SJCRH30 (cell line): ENCODE results near the gene RSRC1. TPM values are rescaled to one million over a fixed set of nuclear protein-coding genes. Genes with fewer than 3 reads are reported as not detected.
A peak's percentile ranks its signal among the peaks of the same experiment; 100 is the strongest.
"Not testable (repeated sequence)": the region's sequence is repeated elsewhere in the genome, so short reads cannot be mapped to it uniquely, and the experiment has no call there.

Experiments used
- DNase-seq, 2 experiments: peaks; one replicate each; pipeline ENCODE4 v3.0.0-alpha.2; 2015 to 2020
- H3K27ac ChIP-seq: fragments of 250-450 bp; sonication (Bioruptor Pico); 2 replicates; pipeline ENCODE4 v1.5.1; 2020; ENCODE audit warnings: mild to moderate bottlenecking, moderate library complexity
- H3K27me3 ChIP-seq: fragments of 250-450 bp; sonication (Bioruptor Pico); 2 replicates; pipeline ENCODE4 v1.5.1; 2020; ENCODE audit warnings: mild to moderate bottlenecking, moderate library complexity
- H3K36me3 ChIP-seq: fragments of 250-450 bp; sonication (Bioruptor Pico); 2 replicates; pipeline ENCODE4 v1.5.1; 2020; ENCODE audit warnings: mild to moderate bottlenecking, moderate library complexity
- H3K4me1 ChIP-seq: fragments of 250-450 bp; sonication (Bioruptor Pico); 2 replicates; pipeline ENCODE4 v1.5.1; 2020; ENCODE audit warnings: mild to moderate bottlenecking, moderate library complexity
- H3K4me3 ChIP-seq: fragments of 250-450 bp; sonication (Bioruptor Pico); 2 replicates; pipeline ENCODE4 v1.5.1; 2020; ENCODE audit warnings: mild to moderate bottlenecking, moderate library complexity
- H3K9me3 ChIP-seq: fragments of 250-450 bp; sonication (Bioruptor Pico); replicated peaks from 2 replicates; pipeline ENCODE4 v1.5.1; 2020; ENCODE audit warnings: mild to moderate bottlenecking, moderate library complexity
- total RNA-seq: library from RNA; depleted of rRNA; stranded (reverse); fragments of >200 nt; shearing (Covaris generic); gene quantifications from 2 replicates; pipeline ENCODE4 v1.2.3, GENCODE V29; 2014; rRNA removed

RSRC1 gene
- total RNA-seq: 49.6 and 57.2 TPM in 2 replicates

DNA sequence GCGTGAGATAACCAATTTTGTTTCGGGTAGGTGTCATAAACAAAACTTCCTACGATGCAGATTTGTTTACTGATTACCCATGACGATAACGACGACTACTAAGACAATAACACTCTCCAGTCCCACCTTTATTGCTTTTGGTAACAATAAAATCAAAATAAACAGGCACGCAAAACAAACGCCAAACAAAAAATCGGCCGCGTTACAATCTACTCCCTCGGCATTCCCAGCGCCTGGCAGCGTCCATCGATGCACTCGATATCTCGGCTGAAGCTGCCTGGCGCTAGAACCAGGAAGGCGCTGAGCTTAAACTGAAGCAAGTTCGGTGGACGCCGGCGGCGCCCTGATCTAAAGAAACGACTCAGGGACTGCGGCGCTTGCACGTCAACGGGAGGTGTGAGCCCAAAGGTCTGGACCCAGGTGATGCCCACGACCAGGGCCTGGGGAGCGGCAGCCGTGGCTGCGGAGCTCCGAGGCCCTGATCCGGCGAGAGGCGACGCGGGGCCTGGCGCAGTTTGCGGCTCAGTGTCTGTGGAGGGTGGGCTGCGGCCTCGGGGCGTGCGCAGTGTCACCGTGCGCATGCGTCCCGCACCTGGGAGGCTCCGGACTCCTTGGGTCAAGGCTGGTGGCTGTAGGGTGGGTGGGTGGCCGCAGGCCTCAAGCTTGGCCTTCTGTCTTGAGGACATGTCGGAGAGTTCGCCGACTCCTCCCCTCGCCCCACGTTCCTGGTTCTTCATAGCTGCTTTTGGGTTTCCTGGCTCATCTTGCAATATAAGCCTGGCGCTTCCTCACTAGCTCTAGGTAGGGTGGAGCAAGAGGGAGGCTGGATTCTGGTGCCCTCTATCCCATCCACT, at the start of gene RSRC1:
Gene RSRC1 (plus strand): TSS at position 286 of the 854 bp plus-strand sequence. CDS start 12,016 bp downstream, outside the sequence.
- H3K27me3 ChIP-seq: no peaks in the 10 kb centered on the region
- H3K27ac ChIP-seq: peak within 1 kb of the TSS; percentile 82
- peak within 1 kb of the TSS; percentile 79 for H3K4me3 ChIP-seq
- H3K4me1 ChIP-seq: 0 out of 2 replicates have a peak, but pooled peaks cover 2% of the 10 kb centered on the region
- no peaks in the 10 kb centered on the region for H3K36me3 ChIP-seq
- peak; percentile 85 to 87 for DNase-seq
- H3K9me3 ChIP-seq: no peaks in the 10 kb centered on the region

- H3K27me3 ChIP-seq, H3K27ac ChIP-seq, H3K4me3 ChIP-seq, H3K4me1 ChIP-seq, H3K9me3 ChIP-seq, DNase-seq, H3K36me3 ChIP-seq: not testable (repeated sequence)
Observed at GRCh38 chr3:158065574-158065973, 44.3 kb upstream of the RSRC1 start.

DNA sequence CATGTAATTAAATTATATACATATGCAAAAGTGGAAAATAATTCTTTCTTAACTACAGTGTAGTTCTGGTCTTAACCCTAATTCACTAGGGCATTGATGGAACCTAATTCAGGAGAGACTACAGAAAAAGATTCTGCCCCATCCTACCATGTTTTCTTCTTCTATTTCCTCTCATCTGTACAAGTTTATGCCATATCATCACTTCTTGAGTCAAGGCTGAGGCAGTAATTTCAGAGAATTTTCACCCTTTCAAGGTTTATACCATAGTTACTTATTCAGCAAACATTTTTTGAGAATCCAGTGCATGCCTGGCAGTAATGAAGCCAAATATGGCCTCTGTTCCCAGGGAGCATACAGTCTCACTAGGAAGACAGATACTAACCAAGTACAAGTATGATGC, 37.1 kb upstream of the RSRC1 start:
- Histone ChIP-seq H3K9me3 (no peaks in the 10 kb centered on the region), H3K36me3 (no peaks in the 10 kb centered on the region), H3K27me3 (no peaks in the 10 kb centered on the region), H3K4me1 (no peaks in the 10 kb centered on the region), H3K4me3 (no peak overlapping the region), H3K27ac (no peak overlapping the region)
- no peak for DNase-seq

DNA sequence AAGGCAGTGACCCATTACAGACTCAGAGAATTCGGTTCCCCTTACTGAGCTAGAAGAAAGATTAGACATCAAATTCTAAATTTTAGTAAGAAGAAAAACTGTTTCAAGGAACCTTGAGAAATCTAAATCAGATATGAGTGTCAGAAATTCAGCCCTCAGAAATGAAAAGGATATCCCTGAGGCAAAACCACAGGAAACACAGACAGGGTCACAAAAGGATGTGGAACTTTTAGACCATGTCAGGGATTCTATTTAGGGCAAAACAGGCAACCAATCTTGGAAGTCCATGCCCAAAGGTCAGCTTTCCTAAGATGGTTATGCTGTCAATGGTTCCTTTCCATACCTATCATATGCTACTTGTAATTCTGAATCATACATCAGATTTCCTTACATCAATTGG, 35.3 kb upstream of the RSRC1 start:
- DNase-seq: no peak
- no peaks in the 10 kb centered on the region for H3K36me3 ChIP-seq
- no peak overlapping the region for H3K27ac ChIP-seq
- H3K4me1 ChIP-seq: no peaks in the 10 kb centered on the region
- no peaks in the 10 kb centered on the region for H3K27me3 ChIP-seq
- H3K4me3 ChIP-seq: no peak overlapping the region
- no peaks in the 10 kb centered on the region for H3K9me3 ChIP-seq

DNA sequence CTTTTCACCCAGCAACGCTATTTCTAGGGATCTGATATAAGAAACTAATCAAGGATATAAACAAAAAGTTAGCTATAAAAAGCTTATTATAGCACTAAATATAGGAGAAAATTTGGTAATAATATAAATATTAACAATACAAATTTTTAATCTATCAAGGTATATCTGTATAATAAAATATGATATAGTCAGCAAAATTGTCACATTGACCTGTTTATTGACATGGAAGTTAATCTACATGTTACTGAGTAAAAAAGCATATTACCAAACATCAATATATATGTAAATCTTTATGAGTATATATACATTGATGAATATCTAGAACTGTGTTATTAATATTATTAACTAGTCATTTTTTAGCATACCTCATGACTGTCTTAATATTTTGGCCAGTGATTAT, 30.3 kb upstream of the RSRC1 start:
- Histone ChIP-seq H3K36me3 (no peaks in the 10 kb centered on the region), H3K9me3 (no peaks in the 10 kb centered on the region), H3K27me3 (no peaks in the 10 kb centered on the region), H3K4me3 (no peak overlapping the region), H3K27ac (no peak overlapping the region), H3K4me1 (no peaks in the 10 kb centered on the region)
- no peak for DNase-seq

DNA sequence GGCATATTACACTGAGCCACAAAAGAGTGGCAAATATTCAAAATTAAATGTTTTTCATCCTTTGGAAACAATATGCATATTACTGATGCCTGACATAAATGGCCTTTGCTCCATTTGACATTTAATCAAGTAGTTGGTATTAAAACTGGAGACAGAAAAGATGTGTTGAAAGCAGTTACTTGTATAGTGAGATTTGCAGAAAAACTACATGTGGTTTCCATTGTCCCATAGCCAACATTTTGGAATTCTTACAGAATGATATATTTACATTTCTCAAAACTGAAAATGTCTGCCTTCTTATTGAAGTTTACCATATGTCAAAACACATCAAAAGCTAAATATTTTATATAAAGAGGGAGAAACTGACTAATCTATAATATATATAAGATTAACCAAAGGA, 25.2 kb upstream of the RSRC1 start:
- Histone ChIP-seq H3K4me3 (no peak overlapping the region), H3K9me3 (no peaks in the 10 kb centered on the region), H3K36me3 (no peaks in the 10 kb centered on the region), H3K4me1 (no peaks in the 10 kb centered on the region), H3K27ac (no peak overlapping the region), H3K27me3 (no peaks in the 10 kb centered on the region)
- no peak for DNase-seq

GRCh38 chr3:158085358-158085757, 24.5 kb upstream of the RSRC1 start:
- H3K27me3 ChIP-seq: no peaks in the 10 kb centered on the region
- DNase-seq: no peak
- no peak overlapping the region for H3K27ac ChIP-seq
- H3K4me3 ChIP-seq: no peak overlapping the region
- H3K4me1 ChIP-seq: no peaks in the 10 kb centered on the region
- no peaks in the 10 kb centered on the region for H3K9me3 ChIP-seq
- no peaks in the 10 kb centered on the region for H3K36me3 ChIP-seq

DNA sequence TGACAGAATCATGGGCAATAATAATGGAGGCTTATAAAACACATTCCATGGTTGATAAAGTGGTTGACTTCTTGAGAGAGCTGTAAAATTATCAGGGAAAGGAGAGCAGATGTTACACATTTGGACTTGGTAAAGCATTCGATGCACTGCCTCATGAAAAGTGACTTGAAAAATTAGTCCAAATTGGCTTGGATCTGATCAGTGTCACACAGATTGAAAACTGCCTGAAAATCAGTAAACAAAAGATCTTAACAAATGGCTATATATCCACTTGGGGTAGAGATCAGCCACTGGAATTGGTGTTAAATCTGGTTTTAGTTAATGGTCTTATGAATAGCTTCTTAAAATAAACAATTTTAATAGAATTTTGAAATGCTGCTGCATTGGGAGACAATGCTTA, 24.0 kb upstream of the RSRC1 start:
- Histone ChIP-seq H3K27ac (no peak overlapping the region), H3K27me3 (no peaks in the 10 kb centered on the region), H3K4me1 (no peaks in the 10 kb centered on the region), H3K9me3 (no peaks in the 10 kb centered on the region), H3K4me3 (no peak overlapping the region), H3K36me3 (no peaks in the 10 kb centered on the region)
- no peak for DNase-seq

- Histone ChIP-seq H3K27me3 (no peaks in the 10 kb centered on the region), H3K4me3 (no peak overlapping the region), H3K36me3 (no peaks in the 10 kb centered on the region), H3K9me3 (no peaks in the 10 kb centered on the region), H3K27ac (no peak overlapping the region), H3K4me1 (no peaks in the 10 kb centered on the region)
- no peak for DNase-seq
Observed at GRCh38 chr3:158086361-158086760, 23.5 kb upstream of the RSRC1 start.

DNA sequence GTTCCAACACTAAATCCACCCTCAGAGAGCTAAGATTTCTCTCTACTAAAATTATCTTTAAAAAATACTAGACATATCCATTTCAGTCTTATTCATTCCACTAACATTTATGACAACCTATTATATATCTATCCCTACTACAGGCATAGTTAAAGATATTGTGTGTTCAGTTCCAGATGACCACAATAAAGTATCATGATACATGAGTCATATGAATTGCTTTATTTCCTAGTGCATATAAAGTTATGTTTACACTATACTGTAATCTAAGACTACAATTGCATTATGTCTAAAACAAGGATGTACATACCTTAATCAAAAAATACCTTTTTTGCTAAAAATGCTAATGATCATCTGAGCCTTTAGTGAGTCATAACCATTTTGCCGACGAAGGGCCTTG, 23.1 kb upstream of the RSRC1 start:
- no peaks in the 10 kb centered on the region for H3K36me3 ChIP-seq
- H3K4me1 ChIP-seq: no peaks in the 10 kb centered on the region
- H3K27ac ChIP-seq: no peak overlapping the region
- no peaks in the 10 kb centered on the region for H3K9me3 ChIP-seq
- no peaks in the 10 kb centered on the region for H3K27me3 ChIP-seq
- H3K4me3 ChIP-seq: no peak overlapping the region
- DNase-seq: no peak

GRCh38 chr3:158091531-158091930, 18.4 kb upstream of the RSRC1 start:
- Histone ChIP-seq H3K4me1 (no peaks in the 10 kb centered on the region), H3K9me3 (no peaks in the 10 kb centered on the region), H3K4me3 (no peak overlapping the region), H3K36me3 (no peaks in the 10 kb centered on the region), H3K27ac (no peak overlapping the region), H3K27me3 (no peaks in the 10 kb centered on the region)
- DNase-seq: peak in 1 of 2 experiments; percentile 49

- Histone ChIP-seq H3K27me3 (no peaks in the 10 kb centered on the region), H3K4me3 (no peak overlapping the region), H3K4me1 (no peaks in the 10 kb centered on the region), H3K27ac (no peak overlapping the region), H3K9me3 (no peaks in the 10 kb centered on the region), H3K36me3 (no peaks in the 10 kb centered on the region)
- DNase-seq: no peak
Observed at GRCh38 chr3:158093526-158093925, 16.4 kb upstream of the RSRC1 start.

DNA sequence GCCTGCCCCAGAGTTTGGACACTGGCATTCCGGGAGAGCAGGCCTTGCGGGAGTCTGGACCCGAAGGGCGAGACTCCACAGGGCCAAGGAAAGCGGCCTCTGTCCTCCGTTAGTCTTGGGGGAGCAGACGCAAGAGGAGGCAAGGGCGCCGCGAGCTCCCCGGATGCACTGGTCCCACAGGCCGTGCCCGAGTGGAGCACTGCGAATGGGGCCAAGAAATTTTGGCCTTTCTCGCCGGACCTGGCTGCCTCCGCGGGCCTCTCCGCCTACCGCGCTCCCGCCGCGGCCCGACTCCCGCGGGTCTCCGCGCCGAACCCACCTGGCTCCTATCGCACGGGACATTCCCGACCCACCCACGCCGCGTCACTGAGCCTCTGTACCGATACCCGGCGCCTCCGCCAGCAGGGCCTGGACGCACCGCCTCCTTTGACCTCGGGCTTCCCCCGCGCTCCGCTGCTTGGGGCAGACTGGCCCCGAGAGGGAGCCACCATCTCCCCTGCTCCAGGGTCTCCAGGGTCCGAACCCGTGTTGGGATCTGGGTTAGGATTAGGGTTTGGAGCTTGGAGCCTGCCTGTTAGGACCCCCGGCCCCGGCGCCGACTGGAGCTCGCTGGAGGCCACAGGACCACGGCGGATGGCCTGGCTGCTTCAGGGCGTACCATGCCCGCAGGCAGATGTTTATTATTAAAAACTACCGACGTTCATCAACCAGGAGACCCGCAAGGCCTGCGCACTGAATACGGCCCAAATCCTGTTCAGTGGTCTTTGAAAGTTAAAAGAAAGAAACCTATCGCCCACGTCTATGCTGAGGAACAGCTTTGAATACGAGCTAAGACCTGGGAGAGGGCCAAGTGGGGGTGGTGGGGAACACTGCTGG, 15.4 kb upstream of the RSRC1 start:
- Histone ChIP-seq H3K36me3 (no peaks in the 10 kb centered on the region; the same call in 1 of the 2 replicates), H3K4me3 (no peak overlapping the region), H3K4me1 (no peaks in the 10 kb centered on the region), H3K27me3 (no peaks in the 10 kb centered on the region), H3K27ac (no peak overlapping the region), H3K9me3 (no peaks in the 10 kb centered on the region)
- DNase-seq: no peak

DNA sequence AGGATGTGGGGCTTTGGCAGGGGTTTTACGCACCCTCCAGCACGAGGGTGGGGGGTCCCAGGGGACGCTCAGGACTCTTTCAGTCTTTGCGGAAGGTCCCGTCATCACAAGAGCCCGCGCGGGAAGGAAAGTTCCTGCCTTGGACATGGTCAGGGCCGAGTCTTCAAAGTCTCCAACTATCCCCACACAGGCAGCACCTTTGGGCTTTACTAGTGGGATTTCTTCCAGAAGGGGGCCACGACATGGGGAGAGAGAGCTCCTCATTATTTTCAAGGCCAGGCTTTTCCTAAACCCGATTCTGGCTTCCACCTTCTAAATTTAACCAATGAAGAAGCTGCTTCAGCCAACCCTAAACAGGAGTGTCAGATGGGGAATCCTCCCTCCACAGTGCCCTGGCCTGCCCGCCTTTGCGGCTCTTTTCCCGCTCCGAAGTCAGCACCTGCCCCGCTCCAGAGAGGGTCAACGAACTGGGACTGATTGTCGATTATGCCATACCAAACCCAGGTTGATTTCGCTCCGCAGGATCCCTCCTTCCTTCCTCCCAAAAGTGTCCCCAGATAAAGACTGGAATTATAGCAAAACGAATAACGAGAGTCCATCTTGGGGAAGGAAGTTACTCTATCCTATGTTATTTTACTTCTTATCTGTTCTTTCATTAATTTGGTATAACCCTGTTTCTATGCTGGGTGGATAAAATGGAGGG, 14.6 kb upstream of the RSRC1 start:
- Histone ChIP-seq H3K4me1 (no peaks in the 10 kb centered on the region), H3K27me3 (no peaks in the 10 kb centered on the region), H3K4me3 (no peak overlapping the region), H3K36me3 (no peaks in the 10 kb centered on the region; the same call in 1 of the 2 replicates), H3K27ac (no peak overlapping the region), H3K9me3 (no peaks in the 10 kb centered on the region)
- no peak for DNase-seq
